Measurements from ENCODE around the gene PCDHB16. TPM values are rescaled to one million over a fixed set of nuclear protein-coding genes. Genes with fewer than 3 reads are reported as not detected.
"Not testable (repeated sequence)": the region's sequence is repeated elsewhere in the genome, so short reads cannot be mapped to it uniquely, and the experiment has no call there.

PCDHB16 gene
- total RNA-seq, 2 experiments from 2014 or later, result not detected

GRCh38 chr5:141174291-141175104 lies 7.7 kb upstream of the PCDHB16 start:
- ATAC-seq; H3K36me3 Mint-ChIP-seq; H3K4me3 Mint-ChIP-seq; H3K27me3 Mint-ChIP-seq; H3K27ac Mint-ChIP-seq; CTCF ChIA-PET; DNase-seq; H3K4me1 Mint-ChIP-seq; H3K9me3 Mint-ChIP-seq (ENCODE audit: low read depth): not testable (repeated sequence)

- Mint-ChIP-seq H3K27ac (no peak overlapping the region), H3K4me3 (no peak overlapping the region), H3K4me1 (no peaks in the 10 kb centered on the region), H3K27me3 (peaks cover 5% of the 10 kb centered on the region), H3K36me3 (peaks cover 3% of the 10 kb centered on the region), H3K9me3 (ENCODE audit: low read depth) (peaks cover 9% of the 10 kb centered on the region)
- CTCF ChIA-PET, result no interaction called here
- no peak for ATAC-seq
- DNase-seq, result no peak
These were observed 6.3 kb upstream of the PCDHB16 start for GRCh38 chr5:141175933-141176332.

DNA sequence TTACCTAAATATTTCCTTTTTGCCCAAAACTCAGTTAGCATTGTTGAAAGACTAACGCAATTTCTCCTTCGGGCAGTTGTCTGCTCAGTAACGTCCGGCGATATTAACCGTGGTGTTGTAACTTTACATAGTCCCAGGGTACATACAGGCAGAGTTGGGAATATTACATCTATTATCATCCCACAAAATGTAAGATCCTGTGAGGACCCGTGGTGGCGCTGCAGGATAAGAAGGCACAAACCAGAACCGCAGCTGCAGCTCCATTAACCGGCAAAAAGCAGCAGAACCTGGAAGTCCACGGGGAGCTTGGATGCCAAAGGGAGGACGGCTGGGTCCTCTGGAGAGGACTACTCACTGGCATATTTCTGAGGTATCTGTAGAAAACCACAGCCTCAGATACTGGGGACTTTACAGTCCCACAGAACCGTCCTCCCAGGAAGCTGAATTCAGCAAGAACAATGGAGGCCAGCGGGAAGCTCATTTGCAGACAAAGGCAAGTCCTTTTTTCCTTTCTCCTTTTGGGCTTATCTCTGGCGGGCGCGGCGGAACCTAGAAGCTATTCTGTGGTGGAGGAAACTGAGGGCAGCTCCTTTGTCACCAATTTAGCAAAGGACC lies 4.5 kb upstream of the PCDHB16 start, which contains the start of gene PCDHB8:
Gene PCDHB8 (plus strand): TSS at position 214 of the 615 bp plus-strand sequence. CDS start 245 bp downstream, at position 459.
- peaks cover 11% of the 10 kb centered on the region for H3K27me3 Mint-ChIP-seq
- not testable (repeated sequence) for H3K36me3 Mint-ChIP-seq; H3K4me1 Mint-ChIP-seq; DNase-seq; H3K4me3 Mint-ChIP-seq; ATAC-seq; H3K9me3 Mint-ChIP-seq (ENCODE audit: low read depth); H3K27ac Mint-ChIP-seq
- CTCF ChIA-PET, result interaction anchor here (0.8 to 1.1 kb wide), 3 partner anchors 189 to 336 kb away, joined by 3 read pairs; no protein-coding TSS in a partner anchor

DNA sequence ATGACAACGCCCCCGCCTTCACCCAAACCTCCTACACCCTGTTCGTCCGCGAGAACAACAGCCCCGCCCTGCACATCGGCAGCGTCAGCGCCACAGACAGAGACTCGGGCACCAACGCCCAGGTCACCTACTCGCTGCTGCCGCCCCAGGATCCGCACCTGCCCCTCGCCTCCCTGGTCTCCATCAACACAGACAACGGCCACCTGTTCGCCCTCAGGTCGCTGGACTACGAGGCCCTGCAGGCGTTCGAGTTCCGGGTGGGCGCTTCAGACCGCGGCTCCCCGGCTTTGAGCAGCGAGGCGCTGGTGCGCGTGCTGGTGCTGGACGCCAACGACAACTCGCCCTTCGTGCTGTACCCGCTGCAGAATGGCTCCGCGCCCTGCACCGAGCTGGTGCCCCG lies 2.8 kb upstream of the PCDHB16 start:
- ATAC-seq; CTCF ChIA-PET; H3K4me3 Mint-ChIP-seq; H3K27ac Mint-ChIP-seq; H3K9me3 Mint-ChIP-seq (ENCODE audit: low read depth); H3K36me3 Mint-ChIP-seq; DNase-seq; H3K4me1 Mint-ChIP-seq: not testable (repeated sequence)
- peaks cover 11% of the 10 kb centered on the region for H3K27me3 Mint-ChIP-seq

DNA sequence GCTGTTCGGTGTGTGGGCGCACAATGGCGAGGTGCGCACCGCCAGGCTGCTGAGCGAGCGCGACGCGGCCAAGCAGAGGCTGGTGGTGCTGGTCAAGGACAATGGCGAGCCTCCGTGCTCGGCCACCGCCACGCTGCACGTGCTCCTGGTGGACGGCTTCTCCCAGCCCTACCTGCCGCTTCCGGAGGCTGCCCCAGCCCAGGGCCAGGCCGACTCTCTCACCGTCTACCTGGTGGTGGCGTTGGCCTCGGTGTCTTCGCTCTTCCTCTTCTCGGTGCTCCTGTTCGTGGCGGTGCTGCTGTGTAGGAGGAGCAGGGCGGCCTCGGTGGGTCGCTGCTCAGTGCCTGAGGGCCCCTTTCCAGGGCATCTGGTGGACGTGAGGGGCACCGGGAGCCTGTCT lies 2.3 kb upstream of the PCDHB16 start:
- peaks cover 13% of the 10 kb centered on the region for H3K27me3 Mint-ChIP-seq
- CTCF ChIA-PET, result not testable (repeated sequence)

DNA sequence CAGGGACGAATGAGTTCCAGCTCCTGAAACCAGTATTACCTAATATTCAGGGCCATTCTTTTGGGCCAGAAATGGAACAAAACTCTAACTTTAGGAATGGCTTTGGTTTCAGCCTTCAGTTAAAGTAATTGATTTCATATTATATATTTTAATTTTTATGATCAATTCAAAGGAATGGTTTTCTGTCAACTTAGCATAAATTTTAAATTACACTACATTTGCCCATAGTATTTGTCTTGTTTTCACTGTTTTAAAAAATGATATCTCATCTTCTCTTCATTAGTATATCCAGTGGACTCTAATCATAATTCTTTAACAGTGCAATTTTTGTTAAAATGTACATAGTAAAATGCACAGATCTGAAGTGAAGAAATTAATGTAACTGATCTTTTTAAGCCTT lies 1.9 kb upstream of the PCDHB16 start:
- no peak overlapping the region for H3K27ac Mint-ChIP-seq
- DNase-seq, result no peak
- no peak overlapping the region for H3K4me3 Mint-ChIP-seq
- CTCF ChIA-PET, result no interaction called here
- H3K36me3 Mint-ChIP-seq, result no peaks in the 10 kb centered on the region
- H3K9me3 Mint-ChIP-seq (ENCODE audit: low read depth), result peaks cover 6% of the 10 kb centered on the region
- H3K4me1 Mint-ChIP-seq, result no peaks in the 10 kb centered on the region
- peaks cover 10% of the 10 kb centered on the region for H3K27me3 Mint-ChIP-seq
- ATAC-seq, result no peak

More for the DNA sequence above, 2.3 kb upstream of the PCDHB16 start:
- not testable (repeated sequence) for H3K27ac Mint-ChIP-seq; DNase-seq; H3K9me3 Mint-ChIP-seq (ENCODE audit: low read depth); H3K4me3 Mint-ChIP-seq; H3K36me3 Mint-ChIP-seq; H3K4me1 Mint-ChIP-seq; ATAC-seq

DNA sequence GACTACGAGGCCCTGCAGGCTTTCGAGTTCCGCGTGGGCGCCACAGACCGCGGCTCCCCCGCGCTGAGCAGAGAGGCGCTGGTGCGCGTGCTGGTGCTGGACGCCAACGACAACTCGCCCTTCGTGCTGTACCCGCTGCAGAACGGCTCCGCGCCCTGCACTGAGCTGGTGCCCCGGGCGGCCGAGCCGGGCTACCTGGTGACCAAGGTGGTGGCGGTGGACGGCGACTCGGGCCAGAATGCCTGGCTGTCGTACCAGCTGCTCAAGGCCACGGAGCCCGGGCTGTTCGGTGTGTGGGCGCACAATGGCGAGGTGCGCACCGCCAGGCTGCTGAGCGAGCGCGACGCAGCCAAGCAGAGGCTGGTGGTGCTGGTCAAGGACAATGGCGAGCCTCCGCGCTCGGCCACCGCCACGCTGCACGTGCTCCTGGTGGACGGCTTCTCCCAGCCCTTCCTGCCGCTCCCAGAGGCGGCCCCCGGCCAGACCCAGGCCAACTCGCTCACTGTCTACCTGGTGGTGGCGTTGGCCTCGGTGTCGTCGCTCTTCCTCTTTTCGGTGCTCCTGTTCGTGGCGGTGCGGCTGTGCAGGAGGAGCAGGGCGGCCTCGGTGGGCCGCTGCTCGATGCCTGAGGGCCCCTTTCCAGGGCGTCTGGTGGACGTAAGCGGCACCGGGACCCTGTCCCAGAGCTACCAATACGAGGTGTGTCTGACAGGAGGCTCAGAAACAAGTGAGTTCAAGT lies 2.1 kb downstream of the PCDHB16 start:
- H3K27me3 Mint-ChIP-seq, result peaks cover 13% of the 10 kb centered on the region
- DNase-seq; H3K36me3 Mint-ChIP-seq; H3K4me1 Mint-ChIP-seq; H3K4me3 Mint-ChIP-seq; CTCF ChIA-PET; H3K27ac Mint-ChIP-seq; ATAC-seq; H3K9me3 Mint-ChIP-seq (ENCODE audit: low read depth): not testable (repeated sequence)

DNA sequence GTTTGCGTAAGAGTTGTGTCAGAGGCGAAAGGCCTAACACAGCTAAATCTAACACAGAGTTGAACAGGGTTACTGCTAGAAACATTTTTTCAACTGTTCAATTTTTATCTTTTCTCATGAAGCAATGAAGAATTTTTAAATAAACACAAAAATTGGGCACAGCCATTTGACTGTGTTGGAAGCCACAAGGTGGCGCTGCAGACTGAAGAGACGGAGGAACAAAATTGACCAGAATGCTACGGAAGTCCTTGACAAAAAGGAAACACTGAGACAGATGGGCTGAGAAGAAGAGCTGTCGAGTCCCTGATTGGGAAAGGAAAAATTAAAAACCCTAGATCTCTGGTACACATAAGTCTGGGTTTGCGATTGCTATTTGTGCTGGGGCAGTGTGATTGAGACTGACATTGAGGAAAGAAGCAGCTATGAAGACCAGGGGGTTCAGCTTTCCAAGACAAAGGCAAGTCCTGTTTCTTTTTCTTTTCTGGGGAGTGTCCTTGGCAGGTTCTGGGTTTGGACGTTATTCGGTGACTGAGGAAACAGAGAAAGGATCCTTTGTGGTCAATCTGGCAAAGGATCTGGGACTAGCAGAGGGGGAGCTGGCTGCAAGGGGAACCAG lies 4.8 kb downstream of the PCDHB16 start, which contains the start of gene PCDHB9:
Gene PCDHB9 (plus strand): TSS at position 265 of the 616 bp plus-strand sequence. CDS start 158 bp downstream, at position 423.
- no peaks in the 10 kb centered on the region for H3K4me1 Mint-ChIP-seq
- no peak within 1 kb of the TSS for H3K27ac Mint-ChIP-seq
- DNase-seq (no peak), ATAC-seq (no peak)
- CTCF ChIA-PET, result interaction anchor here (1.4 to 1.5 kb wide), 2 partner anchors 13 to 377 kb away, joined by 3 to 5 read pairs; no protein-coding TSS in a partner anchor
- H3K36me3 Mint-ChIP-seq, result peaks cover 2% of the 10 kb centered on the region
- peaks cover 15% of the 10 kb centered on the region for H3K27me3 Mint-ChIP-seq
- H3K9me3 Mint-ChIP-seq (ENCODE audit: low read depth), result peaks cover 11% of the 10 kb centered on the region
- no peak within 1 kb of the TSS for H3K4me3 Mint-ChIP-seq

- H3K36me3 Mint-ChIP-seq; CTCF ChIA-PET; H3K27me3 Mint-ChIP-seq; H3K27ac Mint-ChIP-seq; DNase-seq; H3K4me1 Mint-ChIP-seq; ATAC-seq; H3K9me3 Mint-ChIP-seq (ENCODE audit: low read depth); H3K4me3 Mint-ChIP-seq: not testable (repeated sequence)
These were observed 6.5 kb downstream of the PCDHB16 start for GRCh38 chr5:141188682-141189081.

DNA sequence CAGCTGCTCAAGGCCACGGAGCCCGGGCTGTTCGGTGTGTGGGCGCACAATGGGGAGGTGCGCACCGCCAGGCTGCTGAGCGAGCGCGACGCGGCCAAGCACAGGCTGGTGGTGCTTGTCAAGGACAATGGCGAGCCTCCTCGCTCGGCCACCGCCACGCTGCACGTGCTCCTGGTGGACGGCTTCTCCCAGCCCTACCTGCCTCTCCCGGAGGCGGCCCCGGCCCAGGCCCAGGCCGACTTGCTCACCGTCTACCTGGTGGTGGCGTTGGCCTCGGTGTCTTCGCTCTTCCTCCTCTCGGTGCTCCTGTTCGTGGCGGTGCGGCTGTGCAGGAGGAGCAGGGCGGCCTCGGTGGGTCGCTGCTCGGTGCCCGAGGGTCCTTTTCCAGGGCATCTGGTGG lies 6.9 kb downstream of the PCDHB16 start:
- CTCF ChIA-PET; DNase-seq; ATAC-seq; H3K4me1 Mint-ChIP-seq; H3K27ac Mint-ChIP-seq; H3K4me3 Mint-ChIP-seq; H3K27me3 Mint-ChIP-seq; H3K9me3 Mint-ChIP-seq (ENCODE audit: low read depth); H3K36me3 Mint-ChIP-seq: not testable (repeated sequence)

GRCh38 chr5:141192110-141192725 lies 10.0 kb downstream of the PCDHB16 start, which contains the start of gene PCDHB10:
TSS of gene PCDHB10 (plus strand) at chr5:141192353. CDS start at chr5:141192553, 200 bp downstream.
- peaks cover 2% of the 10 kb centered on the region for H3K36me3 Mint-ChIP-seq
- no peak within 1 kb of the TSS for H3K27ac Mint-ChIP-seq
- CTCF ChIA-PET, result no interaction called here
- no peak for DNase-seq
- H3K9me3 Mint-ChIP-seq (ENCODE audit: low read depth), result peaks cover 13% of the 10 kb centered on the region
- ATAC-seq, result no peak
- peaks cover 5% of the 10 kb centered on the region for H3K27me3 Mint-ChIP-seq
- H3K4me3 Mint-ChIP-seq, result no peak within 1 kb of the TSS
- H3K4me1 Mint-ChIP-seq, result no peaks in the 10 kb centered on the region

DNA sequence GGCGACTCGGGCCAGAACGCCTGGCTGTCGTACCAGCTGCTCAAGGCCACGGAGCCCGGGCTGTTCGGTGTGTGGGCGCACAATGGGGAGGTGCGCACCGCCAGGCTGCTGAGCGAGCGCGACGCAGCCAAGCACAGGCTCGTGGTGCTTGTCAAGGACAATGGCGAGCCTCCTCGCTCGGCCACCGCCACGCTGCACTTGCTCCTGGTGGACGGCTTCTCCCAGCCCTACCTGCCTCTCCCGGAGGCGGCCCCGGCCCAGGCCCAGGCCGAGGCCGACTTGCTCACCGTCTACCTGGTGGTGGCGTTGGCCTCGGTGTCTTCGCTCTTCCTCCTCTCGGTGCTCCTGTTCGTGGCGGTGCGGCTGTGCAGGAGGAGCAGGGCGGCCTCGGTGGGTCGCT lies 12.1 kb downstream of the PCDHB16 start:
- DNase-seq, H3K36me3 Mint-ChIP-seq, CTCF ChIA-PET, H3K27me3 Mint-ChIP-seq, H3K4me3 Mint-ChIP-seq, ATAC-seq, H3K4me1 Mint-ChIP-seq, H3K27ac Mint-ChIP-seq: not testable (repeated sequence)
- peaks cover 15% of the 10 kb centered on the region for H3K9me3 Mint-ChIP-seq (ENCODE audit: low read depth)

- peaks cover 2% of the 10 kb centered on the region for H3K27me3 Mint-ChIP-seq
- CTCF ChIA-PET, result no interaction called here
- no peak overlapping the region for H3K4me3 Mint-ChIP-seq
- H3K9me3 Mint-ChIP-seq (ENCODE audit: low read depth), result peaks cover 21% of the 10 kb centered on the region
- no peaks in the 10 kb centered on the region for H3K4me1 Mint-ChIP-seq
- no peak for DNase-seq
- H3K27ac Mint-ChIP-seq, result no peak overlapping the region
- ATAC-seq, result no peak
- peaks cover 3% of the 10 kb centered on the region for H3K36me3 Mint-ChIP-seq
These were observed 14.2 kb downstream of the PCDHB16 start for GRCh38 chr5:141196363-141196762.
